ENCODE results near the gene CAV1.

CAV1 gene

DNA sequence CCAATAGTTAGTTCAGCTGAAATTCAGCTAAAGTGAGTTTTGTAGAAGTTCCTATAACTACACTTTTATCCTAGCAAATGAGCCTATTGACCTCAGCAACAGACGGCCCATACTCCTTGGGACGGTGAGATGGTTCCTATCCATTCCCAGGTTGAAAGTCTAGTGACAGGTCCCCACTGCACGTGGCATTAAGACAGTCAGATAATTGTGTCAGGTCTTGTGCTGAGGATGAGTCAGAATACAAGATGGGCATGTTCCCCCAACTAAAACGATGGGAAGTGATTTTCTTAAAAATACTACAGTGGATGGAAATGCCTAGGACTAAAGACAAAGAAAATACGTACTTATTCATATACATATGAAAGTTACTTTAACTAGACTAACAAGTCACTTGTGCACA, 2.1 kb downstream of the CAV1 start:
- TF ChIP-seq, protein P1, sequence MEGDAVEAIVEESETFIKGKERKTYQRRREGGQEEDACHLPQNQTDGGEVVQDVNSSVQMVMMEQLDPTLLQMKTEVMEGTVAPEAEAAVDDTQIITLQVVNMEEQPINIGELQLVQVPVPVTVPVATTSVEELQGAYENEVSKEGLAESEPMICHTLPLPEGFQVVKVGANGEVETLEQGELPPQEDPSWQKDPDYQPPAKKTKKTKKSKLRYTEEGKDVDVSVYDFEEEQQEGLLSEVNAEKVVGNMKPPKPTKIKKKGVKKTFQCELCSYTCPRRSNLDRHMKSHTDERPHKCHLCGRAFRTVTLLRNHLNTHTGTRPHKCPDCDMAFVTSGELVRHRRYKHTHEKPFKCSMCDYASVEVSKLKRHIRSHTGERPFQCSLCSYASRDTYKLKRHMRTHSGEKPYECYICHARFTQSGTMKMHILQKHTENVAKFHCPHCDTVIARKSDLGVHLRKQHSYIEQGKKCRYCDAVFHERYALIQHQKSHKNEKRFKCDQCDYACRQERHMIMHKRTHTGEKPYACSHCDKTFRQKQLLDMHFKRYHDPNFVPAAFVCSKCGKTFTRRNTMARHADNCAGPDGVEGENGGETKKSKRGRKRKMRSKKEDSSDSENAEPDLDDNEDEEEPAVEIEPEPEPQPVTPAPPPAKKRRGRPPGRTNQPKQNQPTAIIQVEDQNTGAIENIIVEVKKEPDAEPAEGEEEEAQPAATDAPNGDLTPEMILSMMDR (IDR thresholded peaks at IDR 0.05; ENCODE audit: extremely low read depth, missing control alignments) = no peak
- DNase-seq (ENCODE audit: low spot score) = peak; percentile 14

DNA sequence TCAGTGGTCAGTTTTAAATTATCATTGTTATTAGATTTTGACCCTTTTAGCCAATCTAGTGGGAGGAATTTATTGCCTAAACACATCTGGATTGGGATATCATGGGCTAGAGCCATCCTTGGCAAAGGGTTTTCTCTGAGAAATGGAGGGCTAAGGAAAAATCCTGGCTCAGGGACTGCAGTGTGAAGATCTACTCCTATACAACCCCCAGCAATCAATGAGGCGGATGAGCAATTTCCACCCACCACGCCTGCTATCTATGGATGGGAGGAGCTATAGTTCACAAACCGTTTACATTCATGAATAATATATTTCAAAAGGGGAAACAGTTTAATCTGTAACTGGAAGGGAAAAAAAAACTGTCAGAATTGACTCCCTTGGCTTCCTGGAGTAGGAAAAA, 2.7 kb downstream of the CAV1 start:
- TF ChIP-seq, protein P1 (IDR thresholded peaks at IDR 0.05; ENCODE audit: extremely low read depth, missing control alignments) = no peak
- DNase-seq (ENCODE audit: low spot score) = no peak

GRCh38 chr7:116528008-116528789, 3.4 kb downstream of the CAV1 start:
- DNase-seq (ENCODE audit: low spot score) = no peak
- TF ChIP-seq, protein P1 (IDR thresholded peaks at IDR 0.05; ENCODE audit: extremely low read depth, missing control alignments) = no peak

DNA sequence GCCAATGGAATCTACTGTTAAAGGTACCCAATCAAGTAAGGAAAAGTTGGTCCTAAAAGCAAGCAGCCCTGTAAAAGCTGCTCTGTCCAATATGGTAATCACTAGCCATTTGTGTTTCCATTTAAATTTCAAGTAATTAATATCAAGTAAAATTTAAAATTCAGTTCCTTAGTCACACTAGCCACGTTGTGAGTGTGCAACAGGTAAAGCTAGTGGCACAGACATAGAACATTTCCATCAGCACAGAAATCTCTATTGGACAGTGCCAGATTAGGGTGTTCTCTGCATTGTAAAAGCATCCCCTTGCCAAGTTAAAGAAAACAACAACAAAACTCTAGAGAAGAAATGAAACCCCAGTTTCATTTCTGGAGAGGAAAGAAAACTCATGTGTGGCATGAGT, 4.4 kb downstream of the CAV1 start:
- no peak for DNase-seq (ENCODE audit: low spot score)
- TF ChIP-seq, protein P1 (IDR thresholded peaks at IDR 0.05; ENCODE audit: extremely low read depth, missing control alignments) = no peak

GRCh38 chr7:116530107-116530820, 5.4 kb downstream of the CAV1 start:
- TF ChIP-seq, protein P1 (IDR thresholded peaks at IDR 0.05; ENCODE audit: extremely low read depth, missing control alignments) = no peak
- no peak for DNase-seq (ENCODE audit: low spot score)

DNA sequence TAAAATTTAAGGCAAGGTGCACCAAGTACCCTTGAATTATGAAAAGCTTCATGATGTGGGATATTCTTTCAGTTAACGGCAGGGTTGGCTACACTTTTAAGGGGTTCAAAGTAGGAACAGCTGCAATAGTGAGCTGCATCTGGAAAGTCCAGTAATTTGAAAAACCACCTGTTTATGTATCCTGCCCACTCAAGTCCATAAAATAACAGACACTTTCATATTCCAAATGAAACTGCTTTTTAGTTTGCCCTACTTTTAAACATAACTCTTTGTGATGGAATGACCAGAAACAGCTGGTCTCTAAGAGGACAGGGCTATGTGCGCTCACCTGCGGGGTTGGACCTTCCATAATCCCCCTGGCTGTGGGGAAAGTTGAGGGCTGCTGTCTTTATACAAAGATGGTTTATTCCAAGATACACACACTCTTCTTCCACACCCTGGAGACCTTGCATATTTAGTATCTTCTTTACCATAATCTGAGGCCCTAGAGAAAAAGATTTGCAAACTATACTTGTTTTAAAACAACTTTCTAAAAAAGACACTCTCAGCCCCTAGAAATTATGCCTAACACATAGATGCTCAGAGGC, 7.4 kb downstream of the CAV1 start:
- no peak for DNase-seq (ENCODE audit: low spot score)
- TF ChIP-seq, protein P1 (IDR thresholded peaks at IDR 0.05; ENCODE audit: extremely low read depth, missing control alignments) = no peak

GRCh38 chr7:116534790-116535189, 10.0 kb downstream of the CAV1 start:
- DNase-seq (ENCODE audit: low spot score) = no peak
- TF ChIP-seq, protein P1 (IDR thresholded peaks at IDR 0.05; ENCODE audit: extremely low read depth, missing control alignments) = no peak
